GM12872 (cell line): Measurements from ENCODE around the gene MOCS3.

Experiments
- CTCF ChIP-seq: IDR thresholded peaks from 3 replicates; pipeline ENCODE4 v1.5.1; 2011; ENCODE audit warnings: low read depth, mild to moderate bottlenecking, low read length, moderate library complexity; ENCODE audit not compliant: insufficient read depth

Gene MOCS3

GRCh38 chr20:50958615-50959542, at the start of gene MOCS3:
Gene MOCS3 (plus strand): TSS chr20:50958818. CDS start chr20:50958843, 25 bp downstream.
- TF ChIP-seq CTCF: no peak

GRCh38 chr20:50909413-50909812, 49.2 kb upstream of the MOCS3 start:
- TF ChIP-seq CTCF: no peak

GRCh38 chr20:50911030-50911429, 47.6 kb upstream of the MOCS3 start:
- no peak for TF ChIP-seq CTCF

- TF ChIP-seq CTCF: no peak
These were observed 46.9 kb upstream of the MOCS3 start for GRCh38 chr20:50911716-50912115.

- TF ChIP-seq CTCF: no peak
These were observed 44.8 kb upstream of the MOCS3 start for GRCh38 chr20:50913690-50914375.

- no peak for TF ChIP-seq CTCF
These were observed 43.2 kb upstream of the MOCS3 start for GRCh38 chr20:50915424-50915823.

- TF ChIP-seq CTCF: no peak
These were observed 42.4 kb upstream of the MOCS3 start for GRCh38 chr20:50916257-50916656.
